Bronchial epithelial cell (primary cell): ENCODE results near the gene FHIP2A. TPM values are rescaled to one million over a fixed set of nuclear protein-coding genes. Genes with fewer than 3 reads are reported as not detected.

Experiments
- DNase-seq: peaks from one replicate; pipeline ENCODE4 v3.0.0-alpha.2; 2010; ENCODE audit warnings: low read depth
- FAIRE-seq: peaks from 2 replicates; lab custom pipeline; 2011; peaks lifted over from hg19 to GRCh38; lab: Jason Lieb, UNC
- H3K27me3 ChIP-seq: 2 replicates; pipeline ENCODE4 v1.5.1; 2011; ENCODE audit warnings: low read length; ENCODE audit not compliant: control insufficient read depth, insufficient read depth
- H3K36me3 ChIP-seq: 2 replicates; pipeline ENCODE4 v1.5.1; 2011; ENCODE audit warnings: low read length; ENCODE audit not compliant: control insufficient read depth, insufficient read depth
- H3K4me3 ChIP-seq: 2 replicates; pipeline ENCODE4 v1.5.1; 2011; ENCODE audit warnings: mild to moderate bottlenecking, low read depth, low read length, control low read depth
- total RNA-seq: library from RNA; depleted of rRNA; stranded (reverse); fragments of >200 nt; gene quantifications from 2 replicates; pipeline ENCODE4 v1.2.1, GENCODE V29; 2014
- TF ChIP-seq, protein P1 (sequence below): IDR thresholded peaks from 2 replicates; pipeline ENCODE4 v1.5.1; 2011; ENCODE audit warnings: mild to moderate bottlenecking, moderate library complexity, low read length, control low read depth, inconsistent platforms; ENCODE audit not compliant: insufficient read depth, severe bottlenecking

Gene FHIP2A
- total RNA-seq, 1 donor from 2014 or later = 6.8 TPM

DNA sequence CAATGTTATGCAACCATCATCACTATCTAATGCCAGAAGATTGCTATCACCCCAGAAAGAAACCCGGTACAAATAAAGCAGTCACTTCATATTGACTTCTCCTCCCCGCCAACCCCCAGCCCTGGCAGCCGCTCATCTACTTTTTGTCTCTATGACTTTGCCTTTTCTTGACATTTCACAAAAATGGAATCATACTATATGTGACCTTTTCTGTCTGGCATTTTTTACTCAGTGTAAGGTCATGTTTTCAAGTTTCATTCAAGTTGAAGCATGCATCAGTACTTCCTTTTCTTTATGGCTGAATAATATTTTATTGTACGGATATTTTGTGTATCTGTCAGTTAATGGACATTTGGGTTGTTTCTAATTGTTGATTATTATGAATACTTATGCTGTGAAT is 28.1 kb downstream of the FHIP2A start:
- Histone ChIP-seq H3K4me3 (no peak overlapping the region), H3K27me3 (no peaks in the 10 kb centered on the region), H3K36me3 (peaks cover 1% of the 10 kb centered on the region)
- peak; percentile 7 for DNase-seq
- no peak for FAIRE-seq
- TF ChIP-seq, protein P1, sequence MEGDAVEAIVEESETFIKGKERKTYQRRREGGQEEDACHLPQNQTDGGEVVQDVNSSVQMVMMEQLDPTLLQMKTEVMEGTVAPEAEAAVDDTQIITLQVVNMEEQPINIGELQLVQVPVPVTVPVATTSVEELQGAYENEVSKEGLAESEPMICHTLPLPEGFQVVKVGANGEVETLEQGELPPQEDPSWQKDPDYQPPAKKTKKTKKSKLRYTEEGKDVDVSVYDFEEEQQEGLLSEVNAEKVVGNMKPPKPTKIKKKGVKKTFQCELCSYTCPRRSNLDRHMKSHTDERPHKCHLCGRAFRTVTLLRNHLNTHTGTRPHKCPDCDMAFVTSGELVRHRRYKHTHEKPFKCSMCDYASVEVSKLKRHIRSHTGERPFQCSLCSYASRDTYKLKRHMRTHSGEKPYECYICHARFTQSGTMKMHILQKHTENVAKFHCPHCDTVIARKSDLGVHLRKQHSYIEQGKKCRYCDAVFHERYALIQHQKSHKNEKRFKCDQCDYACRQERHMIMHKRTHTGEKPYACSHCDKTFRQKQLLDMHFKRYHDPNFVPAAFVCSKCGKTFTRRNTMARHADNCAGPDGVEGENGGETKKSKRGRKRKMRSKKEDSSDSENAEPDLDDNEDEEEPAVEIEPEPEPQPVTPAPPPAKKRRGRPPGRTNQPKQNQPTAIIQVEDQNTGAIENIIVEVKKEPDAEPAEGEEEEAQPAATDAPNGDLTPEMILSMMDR = no peak

DNA sequence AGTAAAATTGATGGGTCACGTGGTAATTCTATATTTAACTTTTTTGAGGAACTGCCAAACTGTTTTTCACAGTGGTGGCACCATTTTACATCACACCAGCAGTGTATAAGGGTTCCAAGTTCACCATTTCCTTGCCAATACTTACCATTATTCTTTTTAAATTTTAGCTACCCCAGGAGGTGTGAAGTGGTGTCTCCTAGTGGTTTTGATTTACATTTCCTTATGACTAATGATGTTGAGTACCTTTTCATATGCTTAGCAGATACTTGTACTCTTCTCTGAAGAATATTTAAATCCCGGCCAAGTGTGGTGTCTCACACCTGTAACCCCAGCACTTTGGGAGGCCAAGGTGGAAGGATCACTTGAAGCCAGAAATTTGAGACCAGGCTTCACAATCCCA is 28.5 kb downstream of the FHIP2A start:
- no peaks in the 10 kb centered on the region for H3K27me3 ChIP-seq
- TF ChIP-seq, protein P1 = no peak
- no peak overlapping the region for H3K4me3 ChIP-seq
- H3K36me3 ChIP-seq = peaks cover 1% of the 10 kb centered on the region
- FAIRE-seq (no peak), DNase-seq (no peak)

DNA sequence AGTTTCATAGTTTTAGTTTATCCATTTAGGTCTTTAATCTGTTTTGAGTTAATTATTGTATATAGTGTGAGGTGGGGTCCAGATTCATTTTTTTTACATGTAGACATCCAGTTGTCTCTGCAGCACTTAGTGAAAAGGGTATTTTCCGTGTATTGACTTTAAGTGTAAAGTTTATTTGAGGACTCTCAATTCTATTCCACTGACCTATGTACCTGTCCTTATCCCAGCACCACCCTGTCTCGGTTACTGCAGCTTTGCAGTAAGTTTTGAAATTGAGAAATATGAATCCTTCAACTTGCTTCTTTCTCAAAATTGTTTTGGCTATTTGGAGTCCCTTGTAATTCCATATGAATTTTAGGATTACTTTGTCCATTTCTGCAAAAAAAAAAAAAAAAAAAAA is 29.8 kb downstream of the FHIP2A start:
- FAIRE-seq = no peak
- TF ChIP-seq, protein P1 = no peak
- Histone ChIP-seq H3K27me3 (no peaks in the 10 kb centered on the region), H3K36me3 (peaks cover 1% of the 10 kb centered on the region), H3K4me3 (no peak overlapping the region)
- no peak for DNase-seq

DNA sequence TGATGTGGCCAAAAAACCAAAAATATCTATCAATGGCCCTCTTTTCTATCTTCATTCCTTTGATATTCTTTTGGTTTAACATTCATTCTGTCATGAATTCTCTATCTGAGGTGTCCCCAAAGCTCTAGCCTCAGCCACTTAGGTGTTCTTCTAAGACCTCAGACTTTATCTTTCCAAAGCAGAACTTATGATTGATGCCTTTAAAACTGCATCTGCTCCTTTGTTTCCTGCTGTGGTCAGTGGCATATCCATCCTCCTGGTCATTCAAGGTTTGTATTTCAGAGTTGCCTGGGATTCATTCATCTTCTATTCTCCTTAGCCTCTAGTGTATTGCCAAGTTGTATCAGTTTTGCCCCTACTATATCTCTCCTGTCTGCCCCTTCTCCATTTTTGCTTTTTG is 30.6 kb downstream of the FHIP2A start:
- DNase-seq (no peak), FAIRE-seq (no peak)
- Histone ChIP-seq H3K27me3 (no peaks in the 10 kb centered on the region), H3K4me3 (no peak overlapping the region), H3K36me3 (no peaks in the 10 kb centered on the region)
- TF ChIP-seq, protein P1 = no peak

DNA sequence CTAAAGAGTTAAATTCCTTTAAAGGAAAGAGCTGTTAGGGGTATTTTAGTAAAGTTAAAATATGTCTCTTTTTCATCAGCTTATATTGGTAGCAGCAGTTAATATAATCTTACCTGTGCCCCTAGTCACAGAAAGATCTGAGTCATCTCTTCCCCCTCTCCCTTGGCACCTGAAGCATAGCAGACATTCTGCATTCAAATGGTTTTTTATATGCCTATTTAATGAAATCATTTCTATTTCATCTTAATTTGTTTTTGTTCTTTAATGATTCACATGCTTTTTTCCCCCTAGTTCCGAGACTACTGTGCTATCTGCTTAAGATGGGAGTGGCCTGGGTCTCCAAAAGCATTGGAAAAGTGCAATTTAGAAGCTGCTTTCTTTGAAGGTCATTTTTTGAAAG is 33.3 kb downstream of the FHIP2A start:
- H3K36me3 ChIP-seq = no peaks in the 10 kb centered on the region
- no peak for FAIRE-seq

More for the DNA sequence above, 33.3 kb downstream of the FHIP2A start:
- no peak for DNase-seq
- Histone ChIP-seq H3K4me3 (no peak overlapping the region), H3K27me3 (no peaks in the 10 kb centered on the region)
- TF ChIP-seq, protein P1 = no peak
